DLD1 (cell line): ENCODE results near the gene FBLN7.

Experiments used
- in situ Hi-C: cut with HindIII; loops from 2 replicates; pipeline ENCODE4 v1.10.0; 2017; ENCODE audit warnings: low sequenced_read_pairs

FBLN7 gene

DNA sequence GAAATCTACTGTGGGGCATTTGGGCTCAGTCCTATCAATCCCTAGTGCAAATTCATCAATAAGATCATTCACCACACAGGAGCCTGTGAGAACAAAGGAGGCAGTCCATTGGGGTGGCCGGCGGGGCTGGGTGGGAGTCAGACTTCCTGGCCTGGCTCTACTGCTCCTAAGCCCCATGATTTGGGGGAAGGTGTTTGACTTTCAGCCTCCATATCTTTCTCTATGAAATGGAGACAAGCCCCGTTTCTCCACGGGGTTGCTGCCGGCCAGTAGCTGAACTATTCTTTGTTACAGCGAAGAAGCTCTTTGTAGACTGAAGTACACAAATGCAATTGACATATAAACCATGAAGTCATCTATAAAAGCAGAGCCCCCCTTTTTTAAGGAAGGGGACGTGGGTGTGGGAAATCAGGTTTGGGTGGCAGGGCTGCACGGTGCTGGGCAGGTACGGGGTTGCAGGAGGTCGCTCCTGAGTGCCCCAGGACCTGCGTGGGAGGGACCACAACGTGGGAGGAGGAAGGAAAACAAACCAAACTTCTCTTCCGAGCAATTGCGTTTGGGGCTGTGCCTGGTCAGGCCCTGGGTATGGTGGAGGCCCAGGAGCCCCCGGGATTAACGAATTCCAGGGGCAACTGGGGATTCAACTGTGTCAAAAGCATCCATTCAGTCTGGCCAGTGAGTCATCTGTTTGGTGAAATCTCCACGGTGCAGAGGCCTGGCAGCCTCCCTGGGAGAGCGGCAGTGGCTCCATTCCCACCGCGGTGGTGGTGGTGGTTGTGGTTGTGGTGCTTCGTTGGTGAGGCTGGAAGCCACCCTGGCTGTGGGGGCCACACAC, 18.2 kb downstream of the FBLN7 start:
- in situ Hi-C loops: no loop called here

DNA sequence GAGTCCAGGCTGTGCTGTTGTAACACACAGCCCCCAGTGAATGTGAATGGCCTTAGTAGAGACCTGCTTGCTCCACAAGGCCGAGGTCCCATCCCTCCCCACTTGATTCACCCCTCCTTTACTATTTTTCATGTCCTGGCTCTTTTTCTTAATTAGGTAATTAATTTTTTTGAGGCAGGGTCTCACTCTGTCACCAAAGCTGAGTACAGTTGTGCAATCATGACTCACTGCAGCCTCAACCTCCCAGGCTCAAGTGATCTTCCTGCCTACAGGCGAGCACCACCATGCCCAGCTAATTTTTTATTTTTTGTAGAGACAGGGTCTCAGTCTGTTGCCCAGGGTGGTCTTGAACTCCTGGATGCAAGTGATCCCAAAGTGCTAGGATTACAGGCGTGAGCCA, 19.3 kb downstream of the FBLN7 start:
- in situ Hi-C loops: no loop called here

DNA sequence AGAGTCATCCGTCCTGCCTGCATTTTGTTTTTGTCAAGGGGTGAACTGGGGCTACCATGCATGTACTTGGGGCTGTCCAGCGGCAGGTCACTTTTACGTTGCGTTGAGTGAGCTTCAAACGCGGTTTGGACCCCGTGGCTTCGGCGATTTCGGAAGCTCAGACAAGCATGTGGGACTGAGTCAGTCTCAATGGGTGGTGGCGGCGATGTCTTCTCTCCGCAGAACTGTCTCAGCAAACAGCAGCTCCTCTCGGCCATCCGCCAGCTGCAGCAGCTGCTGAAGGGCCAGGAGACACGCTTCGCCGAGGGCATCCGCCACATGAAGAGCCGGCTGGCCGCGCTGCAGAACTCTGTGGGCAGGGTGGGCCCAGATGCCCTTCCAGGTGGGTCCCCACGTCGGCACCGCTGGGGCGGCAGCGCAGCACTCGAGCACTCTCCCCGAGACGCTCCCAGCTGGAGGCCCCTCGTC, 21.3 kb downstream of the FBLN7 start:
- in situ Hi-C loops: no loop called here

DNA sequence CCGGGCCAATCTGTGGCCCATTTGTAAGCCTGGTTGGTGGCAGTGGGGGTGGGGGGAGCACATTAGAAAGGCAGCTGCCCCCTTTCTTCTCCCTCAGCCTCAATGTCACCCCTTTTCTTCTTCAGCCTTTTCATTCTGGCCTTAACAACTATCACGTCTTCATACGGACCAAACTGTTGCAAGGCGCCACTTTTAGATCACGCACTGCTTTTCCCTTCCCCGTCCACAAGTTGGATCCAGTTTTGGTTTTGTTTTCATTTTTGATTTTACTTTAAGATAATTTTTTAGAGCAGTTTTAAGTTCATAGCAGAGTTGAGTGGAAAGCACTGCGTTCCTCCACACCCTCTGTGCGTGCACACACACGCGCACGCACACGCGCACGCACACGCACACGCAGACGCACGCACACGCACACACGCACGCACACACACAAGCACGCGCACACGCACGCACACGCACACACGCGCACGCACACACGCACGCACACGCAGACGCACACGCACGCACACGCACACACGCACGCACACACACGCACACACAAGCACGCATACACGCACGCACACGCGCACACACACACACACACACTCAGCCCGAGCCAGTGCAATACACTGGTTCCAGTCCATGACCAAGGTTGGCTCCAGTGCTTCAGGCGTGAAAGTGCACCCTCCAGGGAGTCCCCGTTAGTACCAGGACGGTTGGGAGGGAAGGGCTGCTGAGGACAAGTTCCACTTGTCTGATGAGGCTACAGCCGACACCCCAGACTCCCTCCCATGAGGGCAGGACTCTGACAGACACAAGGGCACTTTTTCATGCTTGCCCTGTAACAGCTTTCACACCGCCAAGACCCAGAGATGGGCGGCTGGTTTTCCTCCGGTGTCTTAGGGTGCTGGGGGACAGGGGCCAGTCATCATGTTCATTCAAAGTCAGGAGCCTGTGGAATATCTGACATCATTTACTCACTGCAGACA, 22.4 kb downstream of the FBLN7 start:
- in situ Hi-C loops: no loop called here

DNA sequence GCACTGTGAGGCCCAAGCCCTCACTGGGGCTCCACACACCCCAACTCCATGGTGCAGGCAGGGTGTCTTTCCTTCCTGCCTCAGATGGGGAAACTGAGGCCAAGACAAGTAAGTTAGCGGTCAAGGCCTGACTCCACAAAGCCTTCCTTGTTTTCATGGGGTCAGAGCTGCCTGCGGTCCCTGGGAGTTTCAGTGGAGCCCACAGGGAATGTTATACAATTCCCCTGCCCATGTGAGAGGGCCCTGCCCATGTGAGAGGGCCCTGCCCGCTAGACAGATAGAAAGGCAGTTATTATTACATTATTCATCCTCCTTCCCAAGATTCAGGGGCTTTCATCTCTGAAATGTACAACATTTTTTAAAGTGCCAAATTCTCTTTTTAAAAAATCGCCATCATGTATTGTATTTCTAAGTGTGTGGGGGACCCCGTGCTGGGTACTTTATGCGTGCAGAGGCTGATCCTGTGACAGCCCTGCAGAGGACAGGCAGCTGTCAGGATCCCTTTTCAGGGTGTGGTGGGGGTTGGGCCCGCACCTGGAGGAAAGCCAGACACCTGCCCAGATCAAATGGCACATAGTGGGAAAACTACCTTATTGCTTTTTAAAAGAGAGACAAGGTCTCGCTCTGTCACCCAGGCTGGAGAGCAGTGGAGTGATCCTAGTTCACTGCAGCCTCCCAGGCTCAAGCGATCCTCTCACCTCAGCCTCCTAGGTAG, 23.4 kb downstream of the FBLN7 start:
- in situ Hi-C loops: no loop called here

DNA sequence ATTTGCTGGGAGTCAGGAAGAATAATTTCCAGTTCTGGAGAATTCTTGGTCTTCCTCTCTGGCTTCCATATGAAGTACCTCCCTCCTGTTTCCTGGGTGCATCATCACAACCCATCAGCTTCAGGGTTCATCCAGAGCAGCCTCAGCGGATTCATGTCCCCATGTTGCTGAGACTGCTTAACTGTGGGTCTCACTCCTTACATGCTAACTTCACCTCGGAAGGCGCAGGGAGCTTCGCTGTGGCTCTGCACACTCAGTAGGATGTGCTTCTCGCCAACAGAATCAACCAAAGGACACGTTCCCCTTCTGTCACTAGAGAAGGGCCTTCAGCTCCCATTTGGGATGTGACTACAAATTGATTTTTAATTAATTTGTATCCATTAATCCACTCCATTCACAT, 24.2 kb downstream of the FBLN7 start:
- in situ Hi-C loops: no loop called here

DNA sequence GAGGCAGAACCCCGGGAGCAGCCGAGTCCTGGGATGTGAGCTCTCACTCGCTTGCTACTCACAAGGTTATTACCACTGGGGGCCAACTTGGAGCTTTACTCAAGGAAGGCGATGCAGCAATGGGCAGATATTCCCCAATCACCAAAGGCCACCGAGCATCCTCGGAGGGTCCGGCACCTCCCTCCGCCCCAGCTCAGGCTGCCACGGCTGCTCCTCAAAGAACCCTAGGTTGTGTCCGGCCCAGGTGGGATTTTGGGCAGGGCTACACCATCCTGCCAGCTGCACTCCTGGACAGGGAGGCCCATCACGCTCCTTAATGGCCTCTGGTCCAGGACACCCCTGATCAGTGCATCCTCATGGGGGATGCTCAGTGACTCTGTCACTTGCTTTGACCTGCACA, 24.8 kb downstream of the FBLN7 start:
- in situ Hi-C loops: no loop called here

DNA sequence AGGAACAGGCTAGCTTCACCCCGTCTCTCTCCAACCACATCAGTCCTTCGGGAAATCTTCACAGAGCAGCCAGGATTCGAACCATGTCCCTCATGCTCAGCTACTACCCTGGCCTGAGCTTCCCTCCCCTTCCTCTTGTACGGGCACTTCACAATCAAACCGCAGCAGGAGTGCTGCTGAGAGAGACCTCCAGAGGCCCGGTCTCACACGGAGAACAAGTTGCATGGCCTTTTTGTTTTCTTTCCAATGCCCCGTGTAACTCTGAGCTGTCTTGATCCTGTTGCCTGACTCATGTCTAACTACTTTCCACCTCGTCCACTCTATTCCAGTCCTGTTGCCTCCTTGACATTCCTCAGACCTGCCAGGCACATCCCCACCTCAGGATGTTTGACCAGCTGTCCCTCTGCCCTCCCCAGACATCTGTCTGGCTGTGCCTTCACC, 25.4 kb downstream of the FBLN7 start:
- in situ Hi-C loops: no loop called here

DNA sequence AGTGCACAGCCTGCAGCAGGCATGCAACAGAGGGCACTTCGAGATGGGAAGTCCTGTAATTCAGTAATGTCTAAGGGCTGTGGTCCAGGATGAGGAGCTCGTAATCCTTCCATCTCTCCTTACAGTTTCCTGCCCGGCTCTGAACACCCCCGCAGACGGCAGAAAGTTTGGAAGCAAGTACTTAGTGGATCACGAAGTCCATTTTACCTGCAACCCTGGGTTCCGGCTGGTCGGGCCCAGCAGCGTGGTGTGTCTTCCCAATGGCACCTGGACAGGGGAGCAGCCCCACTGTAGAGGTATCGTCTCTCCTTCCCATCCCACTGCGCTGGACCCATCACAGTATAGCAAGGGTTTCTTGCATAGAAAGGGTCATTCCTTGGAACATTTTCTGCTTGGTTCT, 26.7 kb downstream of the FBLN7 start:
- in situ Hi-C loops: no loop called here

DNA sequence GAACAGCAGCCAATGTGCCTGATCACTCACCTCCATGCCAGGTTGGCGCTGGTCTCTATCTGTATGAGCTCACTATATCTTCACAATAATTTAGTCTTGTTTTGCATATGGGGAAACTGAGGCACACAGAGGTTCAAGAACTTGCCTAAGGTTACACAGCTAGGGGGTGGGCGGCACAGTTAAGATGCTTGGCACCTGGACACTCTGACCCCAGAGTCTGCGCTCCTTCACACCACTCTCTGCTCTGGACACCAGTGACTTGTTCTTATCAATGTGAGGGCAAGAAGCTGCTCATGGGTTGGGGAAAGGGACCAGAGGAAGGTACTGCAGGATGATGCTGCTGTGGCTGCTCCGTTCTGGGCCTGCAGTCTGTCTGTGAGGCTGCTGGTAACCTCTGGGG, 27.1 kb downstream of the FBLN7 start:
- in situ Hi-C loops: no loop called here

DNA sequence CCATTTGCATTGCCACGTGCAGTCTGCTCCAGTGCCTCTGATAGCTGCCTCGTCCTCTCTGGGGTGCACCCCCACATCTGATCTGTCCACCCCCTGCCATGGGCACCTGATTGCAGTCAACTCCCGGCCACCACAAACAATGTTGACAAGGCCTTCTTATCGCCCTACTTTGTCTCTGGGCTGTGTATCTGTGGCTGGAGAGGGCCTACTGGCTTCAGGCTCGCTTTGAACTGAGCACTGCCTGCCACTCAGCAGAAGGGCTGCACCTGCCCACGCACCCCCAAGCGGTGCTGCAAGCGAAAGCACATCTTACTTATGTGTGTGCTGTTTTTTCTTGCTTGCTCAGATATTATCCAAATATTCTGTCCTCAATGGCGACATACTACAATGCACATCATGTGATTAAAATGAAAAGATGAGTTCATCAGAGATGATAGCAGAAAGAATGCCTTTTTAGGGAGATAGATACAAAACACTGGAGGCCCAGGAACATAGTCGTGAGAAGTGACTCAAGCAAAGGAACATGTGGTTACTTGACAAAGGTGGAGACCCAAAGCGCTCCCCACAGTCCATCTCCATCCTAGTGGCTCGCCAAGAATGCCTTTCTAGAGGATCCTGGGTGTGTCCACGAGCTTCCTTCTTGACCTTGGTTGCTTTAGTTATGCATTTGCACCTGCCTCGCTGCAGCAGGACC, 28.8 kb downstream of the FBLN7 start:
- in situ Hi-C loops: no loop called here

DNA sequence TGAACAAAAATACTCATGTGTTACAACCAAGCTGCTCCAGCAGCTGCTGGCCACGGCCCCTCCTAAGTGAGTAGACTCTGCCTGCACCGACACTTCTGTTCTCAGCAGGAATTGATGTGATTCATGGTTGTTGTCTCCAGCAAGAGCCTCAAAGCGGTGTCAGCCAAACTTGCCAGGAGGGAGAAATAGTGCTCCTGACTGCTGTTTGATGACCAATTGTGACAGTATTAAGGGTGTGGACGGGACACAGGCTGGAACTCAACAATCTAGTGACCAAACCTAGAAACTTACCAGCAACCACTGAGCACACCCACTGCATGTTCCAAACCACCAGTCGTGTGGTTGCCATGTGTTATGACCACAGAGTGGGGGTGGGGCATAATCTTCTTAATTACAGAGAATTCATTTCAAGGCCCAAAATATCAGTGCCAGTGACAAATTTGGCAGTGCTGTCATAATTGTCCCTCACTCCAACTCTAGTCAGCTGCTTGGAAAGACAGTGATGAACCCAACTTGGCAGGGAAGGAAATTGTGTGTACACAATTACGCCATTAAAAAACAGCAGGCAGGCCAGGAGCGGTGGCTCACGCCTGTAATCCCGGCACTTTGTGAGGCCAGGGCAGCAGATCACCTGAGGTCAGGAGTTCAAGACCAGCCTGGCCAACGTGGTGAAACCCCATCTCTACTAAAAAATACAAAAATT, 30.4 kb downstream of the FBLN7 start:
- in situ Hi-C loops: no loop called here

DNA sequence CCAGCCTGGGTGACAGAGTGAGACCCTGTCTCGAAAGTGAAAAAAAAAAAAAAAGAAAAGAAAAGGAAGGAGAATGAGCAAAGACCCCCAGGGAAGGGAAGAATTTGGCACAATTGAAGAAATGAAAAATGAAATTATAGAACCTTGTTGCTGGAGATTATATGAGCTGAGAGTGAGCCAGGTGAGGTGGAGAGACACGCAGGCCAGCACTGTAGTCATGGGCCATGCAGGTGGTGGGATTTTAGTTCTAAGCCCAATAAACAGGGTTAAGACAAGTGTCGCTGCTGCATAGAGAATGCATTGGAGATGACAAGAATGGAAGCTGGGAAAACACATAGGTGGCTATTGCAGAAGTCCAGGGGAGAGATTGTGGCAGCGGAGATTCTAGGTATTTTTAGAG, 32.3 kb downstream of the FBLN7 start:
- in situ Hi-C loops: no loop called here

DNA sequence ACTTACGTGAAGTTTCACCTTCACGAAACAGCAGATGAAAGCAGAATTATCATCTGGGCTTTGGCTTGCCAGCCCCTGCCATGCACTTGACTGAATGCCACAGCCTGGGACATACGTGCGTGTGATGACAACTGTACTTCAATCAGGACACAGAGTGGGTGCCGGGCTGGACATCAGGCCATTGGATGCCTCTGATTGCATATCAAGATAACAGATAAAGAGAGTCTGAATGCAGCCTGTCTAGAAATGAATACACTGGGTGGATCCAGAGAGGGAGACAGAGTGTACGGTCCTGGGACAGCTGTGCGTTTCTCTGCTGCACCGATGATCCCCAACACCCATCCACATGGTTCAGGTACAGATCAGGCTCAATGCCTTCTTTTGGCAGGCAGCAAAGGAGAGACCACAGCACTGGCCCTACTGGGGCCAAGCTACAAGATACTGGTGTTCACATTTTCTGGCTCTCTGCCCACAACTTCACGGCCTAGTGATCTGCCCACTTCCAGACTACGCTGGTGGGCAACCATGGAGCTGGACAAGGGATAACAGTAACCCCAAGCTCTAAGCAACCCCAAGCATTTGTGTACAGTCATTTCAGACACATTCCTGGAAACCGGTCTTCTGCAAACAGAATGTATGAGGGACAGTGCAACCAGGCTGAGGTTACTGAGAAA, 35.6 kb downstream of the FBLN7 start:
- in situ Hi-C loops: no loop called here

DNA sequence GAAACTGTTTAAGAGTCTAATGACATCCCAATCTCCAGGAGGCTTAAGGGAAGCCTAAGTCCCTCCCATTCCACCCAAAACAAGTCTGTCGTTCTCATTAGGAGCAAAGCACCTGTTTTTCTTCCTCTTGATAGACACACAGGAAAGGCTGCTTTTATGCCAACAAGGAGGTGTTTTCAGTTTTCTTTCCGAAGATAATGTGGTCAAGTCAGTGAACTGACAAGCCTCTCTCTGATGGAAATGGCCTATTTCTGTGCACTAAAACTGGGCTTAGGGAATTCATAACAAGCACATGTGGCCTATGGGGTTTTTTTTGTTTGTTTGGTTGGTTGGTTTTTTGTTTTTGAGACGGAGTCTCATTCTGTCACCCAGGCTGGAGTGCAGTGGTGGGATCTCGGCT, 36.2 kb downstream of the FBLN7 start:
- in situ Hi-C loops: no loop called here

DNA sequence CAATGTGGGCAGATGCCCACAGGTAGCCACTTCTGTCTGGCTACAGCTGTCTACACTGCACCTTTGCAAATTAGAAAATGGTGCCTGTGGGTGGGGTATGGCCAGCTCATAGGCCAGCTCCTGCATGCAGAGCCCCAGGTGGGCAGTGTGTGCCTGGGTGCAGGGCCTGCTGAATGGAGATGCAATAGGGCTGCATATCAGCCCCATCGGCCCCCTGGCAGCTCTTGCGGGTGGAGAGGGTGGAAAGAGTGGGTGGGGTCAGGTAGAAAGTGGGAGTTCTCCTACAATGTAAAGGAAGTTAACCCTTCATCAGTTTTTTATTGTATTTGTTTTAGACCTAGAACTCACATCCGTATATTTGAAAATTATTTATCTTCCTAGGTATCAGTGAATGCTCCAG, 37.1 kb downstream of the FBLN7 start:
- in situ Hi-C loops: no loop called here

DNA sequence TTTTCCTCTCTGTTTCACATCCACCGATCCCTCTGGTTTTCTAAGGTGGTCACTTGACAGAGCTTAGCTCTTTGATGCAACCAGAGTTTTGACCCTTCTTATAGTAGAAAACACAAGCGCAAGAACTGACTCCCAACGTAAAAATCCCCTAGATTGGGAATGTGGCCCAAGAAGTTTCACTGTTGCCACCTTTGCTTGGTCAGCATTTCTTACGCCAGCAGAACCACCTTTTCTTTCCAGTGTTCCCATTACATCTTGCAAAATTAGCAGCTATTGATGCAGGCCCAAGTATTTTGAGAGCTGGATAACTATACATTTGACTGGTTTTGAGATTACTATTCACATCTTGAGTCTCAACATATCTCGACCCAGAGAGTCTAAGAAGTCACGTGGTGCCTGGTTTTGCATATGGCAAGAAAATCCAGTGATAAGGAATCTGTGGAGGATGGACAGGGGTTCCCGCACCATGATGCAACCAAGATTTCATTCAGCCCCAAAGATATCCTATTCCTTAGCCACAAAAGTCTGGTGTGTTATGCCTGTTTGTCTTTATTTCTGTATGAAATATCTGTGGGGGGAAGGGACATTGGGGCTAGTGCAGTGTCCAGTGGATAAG, 37.9 kb downstream of the FBLN7 start:
- in situ Hi-C loops: no loop called here

DNA sequence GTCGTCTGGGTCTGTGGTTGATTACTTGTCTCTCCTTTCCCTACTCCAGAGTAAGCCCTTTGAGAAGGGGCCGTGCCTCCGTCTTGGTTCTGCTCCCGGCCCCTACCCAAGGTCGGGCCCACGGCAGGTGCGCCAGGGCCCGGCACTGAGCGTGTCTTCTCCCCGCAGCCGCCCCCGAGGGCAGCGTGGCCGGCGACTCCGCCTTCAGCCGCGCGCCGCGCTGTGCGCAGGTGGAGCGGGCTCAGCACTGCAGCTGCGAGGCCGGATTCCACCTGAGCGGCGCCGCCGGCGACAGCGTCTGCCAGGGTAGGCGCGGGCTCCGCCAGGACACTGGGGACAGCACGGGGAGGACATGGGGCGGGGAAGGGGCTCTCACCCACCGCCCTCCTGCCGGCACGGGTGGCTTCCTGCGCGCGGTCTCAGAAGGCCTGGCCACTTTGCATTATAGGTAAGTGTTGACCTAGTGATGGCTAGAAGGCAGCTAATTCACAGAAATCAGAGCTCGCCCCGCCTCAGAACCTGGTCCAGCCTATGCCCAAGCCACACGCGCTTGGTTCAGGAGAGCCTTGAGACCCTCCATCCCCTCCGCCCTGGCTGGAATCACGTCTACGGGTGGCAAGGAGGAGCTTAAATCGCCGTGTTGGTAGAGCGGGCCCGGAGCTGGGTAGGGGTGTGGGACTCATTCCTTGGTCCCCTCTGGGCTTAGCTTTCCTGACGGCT, 43.5 kb downstream of the FBLN7 start:
- in situ Hi-C loops: no loop called here
